GM21367 (cell line): ENCODE measurements around the gene HOMER3.
"Not testable (repeated sequence)": the region's sequence is repeated elsewhere in the genome, so short reads cannot be mapped to it uniquely, and the experiment has no call there.

ENCODE experiments used
- ATAC-seq: cut with Tn5 transposase; IDR thresholded peaks from one replicate; pipeline ENCODE4 v1.9.1; 2021; ENCODE audit not compliant: unreplicated experiment

The HOMER3 gene

GRCh38 chr19:18928018-18928805, 12.8 kb downstream of the HOMER3 start:
- no peak for ATAC-seq

- ATAC-seq: no peak
Measured at GRCh38 chr19:18924684-18925213, 16.3 kb downstream of the HOMER3 start.

GRCh38 chr19:18922228-18922985, 18.6 kb downstream of the HOMER3 start:
- no peak for ATAC-seq

GRCh38 chr19:18921593-18921992, 19.4 kb downstream of the HOMER3 start:
- no peak for ATAC-seq

GRCh38 chr19:18920400-18920799, 20.6 kb downstream of the HOMER3 start:
- ATAC-seq: no peak

- ATAC-seq: no peak
Measured at GRCh38 chr19:18919900-18920214, 21.2 kb downstream of the HOMER3 start.

- peak; percentile 77 for ATAC-seq
Measured at GRCh38 chr19:18919086-18919899, 21.7 kb downstream of the HOMER3 start, which contains the start of the genes COPE and DDX49. Gene COPE, minus strand, starts transcription at chr19:18919387. Its CDS starts 39 bp downstream, at chr19:18919348. Gene DDX49, plus strand, starts transcription at chr19:18919715. Its CDS starts 27 bp downstream, at chr19:18919742.

- ATAC-seq: not testable (repeated sequence)
Measured at GRCh38 chr19:18917593-18917992, 23.4 kb downstream of the HOMER3 start.

GRCh38 chr19:18915639-18916038, 25.4 kb downstream of the HOMER3 start:
- ATAC-seq: no peak

GRCh38 chr19:18913466-18913865, 27.6 kb downstream of the HOMER3 start:
- no peak for ATAC-seq

GRCh38 chr19:18912933-18913332, 28.1 kb downstream of the HOMER3 start:
- no peak for ATAC-seq

- no peak for ATAC-seq
Measured at GRCh38 chr19:18910801-18911436, 30.1 kb downstream of the HOMER3 start.

GRCh38 chr19:18910010-18910409, 31.0 kb downstream of the HOMER3 start:
- no peak for ATAC-seq

- ATAC-seq: no peak
Measured at GRCh38 chr19:18908917-18909619, 31.9 kb downstream of the HOMER3 start.

GRCh38 chr19:18906605-18907519, 34.2 kb downstream of the HOMER3 start:
- ATAC-seq: no peak

- no peak for ATAC-seq
Measured at GRCh38 chr19:18905513-18906236, 35.3 kb downstream of the HOMER3 start.

GRCh38 chr19:18905058-18905456, 36.0 kb downstream of the HOMER3 start:
- ATAC-seq: no peak

- ATAC-seq: no peak
Measured at GRCh38 chr19:18904334-18905057, 36.5 kb downstream of the HOMER3 start.
